Uterus (tissue), 2 donors: Measurements from ENCODE around the gene CRYBB2.

ENCODE experiments used
- CTCF ChIP-seq, 4 experiments: fragments of 200-600 bp in 2 of 4; fragments of 450-650 bp in 2 of 4; sonication (generic) in 2 of 4; IDR thresholded peaks; one replicate each; pipeline ENCODE4 v1.5.1; 2016 to 2019; ENCODE audit warnings: antibody characterized with exemption in 4 of 4, mild to moderate bottlenecking in 2 of 4, moderate library complexity in 1 of 4
- POLR2A ChIP-seq, 2 donors: fragments of 450-650 bp; IDR thresholded peaks; one replicate each; pipeline ENCODE4 v1.6.1; 2016; ENCODE audit warnings: antibody characterized with exemption in 2 of 2, mild to moderate bottlenecking in 1 of 2, moderate library complexity in 1 of 2

GRCh38 chr22:25203082-25203481 lies 16.4 kb upstream of the CRYBB2 start:
- TF ChIP-seq CTCF (IDR thresholded peaks at IDR 0.05) (no peak), POLR2A (IDR thresholded peaks at IDR 0.05) (no peak)
